Calu3 (cell line): ENCODE data around the gene MUC15. TPM values are rescaled to one million over a fixed set of nuclear protein-coding genes. Genes with fewer than 3 reads are reported as not detected.

ENCODE experiments used
- BruUV-seq: library from RNA; stranded (reverse); fragments of 400-500 nt; replicated peaks from 2 replicates; lab custom pipeline; 2021; lab: Mats Ljungman, UMichigan
- CTCF ChIA-PET: fragments of 300-600 bp; sonication (Branson Sonifier 250); formaldehyde crosslinking; loops from one replicate; lab custom pipeline; 2022; ENCODE audit warnings: antibody characterized with exemption; lab: Charles Lee
- DNase-seq: peaks from one replicate; pipeline ENCODE4 v3.0.0; 2022
- H3K27ac Mint-ChIP-seq: one replicate; pipeline ENCODE4 v1.8.0; 2022; ENCODE audit warnings: mixed read lengths; ENCODE audit not compliant: unreplicated experiment
- H3K27me3 Mint-ChIP-seq: one replicate; pipeline ENCODE4 v1.8.0; 2022; ENCODE audit warnings: mixed read lengths; ENCODE audit not compliant: unreplicated experiment
- H3K36me3 Mint-ChIP-seq: one replicate; pipeline ENCODE4 v1.8.0; 2022; ENCODE audit warnings: mild to moderate bottlenecking, moderate library complexity, mixed read lengths; ENCODE audit not compliant: insufficient read depth, unreplicated experiment
- H3K4me1 Mint-ChIP-seq: one replicate; pipeline ENCODE4 v1.8.0; 2022; ENCODE audit warnings: mild to moderate bottlenecking, low read depth, mixed read lengths; ENCODE audit not compliant: unreplicated experiment
- H3K4me3 Mint-ChIP-seq: one replicate; pipeline ENCODE4 v1.8.0; 2022; ENCODE audit warnings: mild to moderate bottlenecking, low read depth, moderate library complexity, mixed read lengths; ENCODE audit not compliant: unreplicated experiment
- H3K9me3 Mint-ChIP-seq: one replicate; pipeline ENCODE4 v1.8.0; 2022; ENCODE audit warnings: low read depth, mixed read lengths; ENCODE audit not compliant: unreplicated experiment
- CTCF ChIP-seq: fragments of 200-600 bp; IDR thresholded peaks from one replicate; pipeline ENCODE4 v1.8.0; 2022; ENCODE audit warnings: antibody characterized with exemption; ENCODE audit not compliant: unreplicated experiment
- intact Hi-C: fragments of 100-400 bp; cut with micrococcal nuclease; formaldehyde crosslinking; loops from one replicate; pipeline ENCODE4 v1.10.0; 2022; ENCODE audit not compliant: unreplicated experiment
- total RNA-seq: library from RNA; stranded (reverse); gene quantifications from 2 replicates; pipeline ENCODE4 v1.2.3, GENCODE V29; 2022

Gene MUC15
- total RNA-seq, 1 experiment from 2014 or later = not detected

- intact Hi-C loops = no loop called here
- DNase-seq = no peak
- no peak overlapping the region for H3K27ac Mint-ChIP-seq
These were observed 8.9 kb upstream of the MUC15 start for GRCh38 chr11:26580929-26581328.

GRCh38 chr11:26579683-26580082, 7.6 kb upstream of the MUC15 start:
- CTCF ChIA-PET = no interaction called here
- TF ChIP-seq CTCF = no peak
- H3K36me3 Mint-ChIP-seq = peaks cover 6% of the 10 kb centered on the region
- intact Hi-C loops = no loop called here
- no peak overlapping the region for H3K27ac Mint-ChIP-seq
- no peak for DNase-seq
- peaks cover 18% of the 10 kb centered on the region for H3K4me1 Mint-ChIP-seq
- BruUV-seq = no TSS peak
- no peak overlapping the region for H3K4me3 Mint-ChIP-seq
- H3K9me3 Mint-ChIP-seq = no peaks in the 10 kb centered on the region
- H3K27me3 Mint-ChIP-seq = no peaks in the 10 kb centered on the region

More at GRCh38 chr11:26580929-26581328, 8.9 kb upstream of the MUC15 start:
- no TSS peak for BruUV-seq
- Mint-ChIP-seq H3K4me3 (no peak overlapping the region), H3K27me3 (no peaks in the 10 kb centered on the region), H3K9me3 (no peaks in the 10 kb centered on the region), H3K36me3 (peaks cover 6% of the 10 kb centered on the region), H3K4me1 (peaks cover 29% of the 10 kb centered on the region)
- no peak for TF ChIP-seq CTCF
- CTCF ChIA-PET = no interaction called here

GRCh38 chr11:26578998-26579661, 7.1 kb upstream of the MUC15 start:
- Mint-ChIP-seq H3K9me3 (no peaks in the 10 kb centered on the region), H3K36me3 (peaks cover 6% of the 10 kb centered on the region), H3K27me3 (no peaks in the 10 kb centered on the region), H3K4me1 (peaks cover 12% of the 10 kb centered on the region), H3K27ac (no peak overlapping the region), H3K4me3 (no peak overlapping the region)
- CTCF ChIA-PET = no interaction called here
- TF ChIP-seq CTCF = no peak
- DNase-seq = no peak
- intact Hi-C loops = no loop called here
- BruUV-seq = no TSS peak

GRCh38 chr11:26575946-26576345, 3.9 kb upstream of the MUC15 start:
- no peak overlapping the region for H3K27ac Mint-ChIP-seq
- no peak overlapping the region for H3K4me3 Mint-ChIP-seq
- peaks cover 10% of the 10 kb centered on the region for H3K4me1 Mint-ChIP-seq
- TF ChIP-seq CTCF = no peak
- no peaks in the 10 kb centered on the region for H3K27me3 Mint-ChIP-seq
- no TSS peak for BruUV-seq
- CTCF ChIA-PET = no interaction called here
- DNase-seq = no peak
- no peaks in the 10 kb centered on the region for H3K9me3 Mint-ChIP-seq
- intact Hi-C loops = no loop called here
- H3K36me3 Mint-ChIP-seq = no peaks in the 10 kb centered on the region
